Measurements from ENCODE around the gene ARID1B.

The ARID1B gene

GRCh38 chr6:156881687-156882629 lies 104.8 kb downstream of the ARID1B start:
- H3K79me2 ChIP-seq (ENCODE audit: insufficient read depth, low read length): peaks cover 100% of the 10 kb centered on the region
- H3K9me3 ChIP-seq (ENCODE audit: insufficient read depth, low read length, severe bottlenecking): no peaks in the 10 kb centered on the region
- no peak overlapping the region for H3K27ac ChIP-seq (ENCODE audit: low read length)
- DNase-seq (no peak), ATAC-seq (ENCODE audit: insufficient read depth, low read depth) (peak; percentile 24; the same call in 1 of the 3 replicates)
- no peak overlapping the region for H3K9ac ChIP-seq (ENCODE audit: low read depth, low read length)
- H3K4me1 ChIP-seq (ENCODE audit: insufficient read depth, low read length): no peaks in the 10 kb centered on the region
- no peak overlapping the region for H3K4me3 ChIP-seq (ENCODE audit: low read depth in 1 of 2, low read length in 2 of 2)
- H3K4me2 ChIP-seq (ENCODE audit: insufficient read depth, low read length): no peak overlapping the region
- peaks cover 92% of the 10 kb centered on the region for H4K20me1 ChIP-seq (ENCODE audit: insufficient read depth, low read length)
- H3K36me3 ChIP-seq (ENCODE audit: insufficient read depth, low read length): peaks cover 3% of the 10 kb centered on the region; the same call in 1 of the 2 replicates
- TF ChIP-seq, protein P1, sequence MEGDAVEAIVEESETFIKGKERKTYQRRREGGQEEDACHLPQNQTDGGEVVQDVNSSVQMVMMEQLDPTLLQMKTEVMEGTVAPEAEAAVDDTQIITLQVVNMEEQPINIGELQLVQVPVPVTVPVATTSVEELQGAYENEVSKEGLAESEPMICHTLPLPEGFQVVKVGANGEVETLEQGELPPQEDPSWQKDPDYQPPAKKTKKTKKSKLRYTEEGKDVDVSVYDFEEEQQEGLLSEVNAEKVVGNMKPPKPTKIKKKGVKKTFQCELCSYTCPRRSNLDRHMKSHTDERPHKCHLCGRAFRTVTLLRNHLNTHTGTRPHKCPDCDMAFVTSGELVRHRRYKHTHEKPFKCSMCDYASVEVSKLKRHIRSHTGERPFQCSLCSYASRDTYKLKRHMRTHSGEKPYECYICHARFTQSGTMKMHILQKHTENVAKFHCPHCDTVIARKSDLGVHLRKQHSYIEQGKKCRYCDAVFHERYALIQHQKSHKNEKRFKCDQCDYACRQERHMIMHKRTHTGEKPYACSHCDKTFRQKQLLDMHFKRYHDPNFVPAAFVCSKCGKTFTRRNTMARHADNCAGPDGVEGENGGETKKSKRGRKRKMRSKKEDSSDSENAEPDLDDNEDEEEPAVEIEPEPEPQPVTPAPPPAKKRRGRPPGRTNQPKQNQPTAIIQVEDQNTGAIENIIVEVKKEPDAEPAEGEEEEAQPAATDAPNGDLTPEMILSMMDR (IDR thresholded peaks at IDR 0.05; ENCODE audit: borderline replicate concordance, extremely low read depth, low read length, poor library complexity, severe bottlenecking): no peak
- TF ChIP-seq EZH2 (IDR thresholded peaks at IDR 0.05; ENCODE audit: borderline replicate concordance, low read depth, low read length, severe bottlenecking): no peak
- no peaks in the 10 kb centered on the region for H3K27me3 ChIP-seq (ENCODE audit: insufficient read depth, low read length, poor library complexity)
- no peak overlapping the region for H2AFZ ChIP-seq (ENCODE audit: low read depth, low read length)

DNA sequence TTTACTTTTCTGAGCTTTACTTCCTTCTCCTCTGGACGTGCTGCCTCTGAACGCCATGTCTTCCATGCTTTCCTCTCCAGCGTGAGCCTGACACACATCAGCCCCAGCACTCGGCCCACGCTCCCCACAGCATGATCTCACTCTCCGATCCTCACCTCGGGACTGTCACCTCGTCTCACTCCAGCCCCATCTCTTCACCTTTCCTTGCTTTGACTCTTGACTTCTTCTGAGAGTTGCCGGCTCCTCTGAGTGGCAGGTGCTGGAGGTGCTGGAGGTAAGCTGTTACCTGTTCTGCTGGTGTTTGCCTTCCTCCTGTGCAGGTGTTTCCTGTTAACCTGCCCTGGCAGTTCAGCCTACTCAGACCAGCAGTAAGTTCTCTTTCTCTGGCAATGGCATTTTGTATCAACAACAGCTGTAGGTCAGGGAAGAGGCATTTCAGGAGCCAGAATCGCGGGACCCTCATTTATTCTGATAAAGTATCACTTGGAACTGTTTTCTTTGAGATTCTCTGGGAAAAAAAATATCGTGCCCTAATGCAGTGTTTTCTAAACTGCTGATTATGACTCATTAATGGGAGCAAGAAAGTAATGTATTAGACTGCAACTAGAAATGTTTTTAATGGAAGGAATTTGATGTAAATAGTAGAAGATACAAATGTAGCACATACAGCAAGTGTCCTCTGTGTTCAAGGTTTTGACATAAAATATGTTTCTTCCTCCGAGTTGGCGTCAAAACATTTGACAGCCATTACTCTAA lies 106.5 kb downstream of the ARID1B start:
- Histone ChIP-seq H3K9ac (ENCODE audit: low read depth, low read length) (no peak overlapping the region), H3K4me1 (ENCODE audit: insufficient read depth, low read length) (no peaks in the 10 kb centered on the region), H4K20me1 (ENCODE audit: insufficient read depth, low read length) (peaks cover 92% of the 10 kb centered on the region)

GRCh38 chr6:156884306-156884705 lies 107.1 kb downstream of the ARID1B start:
- Histone ChIP-seq H3K36me3 (ENCODE audit: insufficient read depth, low read length) (peaks cover 3% of the 10 kb centered on the region; the same call in 1 of the 2 replicates), H4K20me1 (ENCODE audit: insufficient read depth, low read length) (peaks cover 88% of the 10 kb centered on the region), H3K27ac (ENCODE audit: low read length) (no peak overlapping the region), H3K79me2 (ENCODE audit: insufficient read depth, low read length) (peaks cover 100% of the 10 kb centered on the region), H3K9ac (ENCODE audit: low read depth, low read length) (no peak overlapping the region), H3K9me3 (ENCODE audit: insufficient read depth, low read length, severe bottlenecking) (no peaks in the 10 kb centered on the region), H3K4me2 (ENCODE audit: insufficient read depth, low read length) (no peak overlapping the region), H2AFZ (ENCODE audit: low read depth, low read length) (no peak overlapping the region), H3K4me1 (ENCODE audit: insufficient read depth, low read length) (no peaks in the 10 kb centered on the region), H3K27me3 (ENCODE audit: insufficient read depth, low read length, poor library complexity) (no peaks in the 10 kb centered on the region), H3K4me3 (ENCODE audit: low read depth in 1 of 2, low read length in 2 of 2) (no peak overlapping the region)
- TF ChIP-seq, protein P1 (IDR thresholded peaks at IDR 0.05; ENCODE audit: borderline replicate concordance, extremely low read depth, low read length, poor library complexity, severe bottlenecking): no peak
- no peak for TF ChIP-seq EZH2 (IDR thresholded peaks at IDR 0.05; ENCODE audit: borderline replicate concordance, low read depth, low read length, severe bottlenecking)
- ATAC-seq (ENCODE audit: insufficient read depth, low read depth) (no peak), DNase-seq (no peak)

More for the DNA sequence above, 106.5 kb downstream of the ARID1B start:
- ATAC-seq (ENCODE audit: insufficient read depth, low read depth) (no peak), DNase-seq (no peak)
- H3K36me3 ChIP-seq (ENCODE audit: insufficient read depth, low read length): peaks cover 3% of the 10 kb centered on the region; the same call in 1 of the 2 replicates
- no peak overlapping the region for H3K4me2 ChIP-seq (ENCODE audit: insufficient read depth, low read length)
- no peak for TF ChIP-seq EZH2 (IDR thresholded peaks at IDR 0.05; ENCODE audit: borderline replicate concordance, low read depth, low read length, severe bottlenecking)
- TF ChIP-seq, protein P1 (IDR thresholded peaks at IDR 0.05; ENCODE audit: borderline replicate concordance, extremely low read depth, low read length, poor library complexity, severe bottlenecking): no peak
- no peak overlapping the region for H3K27ac ChIP-seq (ENCODE audit: low read length)
- no peak overlapping the region for H2AFZ ChIP-seq (ENCODE audit: low read depth, low read length)
- H3K27me3 ChIP-seq (ENCODE audit: insufficient read depth, low read length, poor library complexity): no peaks in the 10 kb centered on the region
- peaks cover 100% of the 10 kb centered on the region for H3K79me2 ChIP-seq (ENCODE audit: insufficient read depth, low read length)
- H3K4me3 ChIP-seq (ENCODE audit: low read depth in 1 of 2, low read length in 2 of 2): no peak overlapping the region
- no peaks in the 10 kb centered on the region for H3K9me3 ChIP-seq (ENCODE audit: insufficient read depth, low read length, severe bottlenecking)

Data from DND-41 (cell line).